Bronchial epithelial cell (primary cell): Measurements from ENCODE around the gene SIPA1. TPM values are rescaled to one million over a fixed set of nuclear protein-coding genes. Genes with fewer than 3 reads are reported as not detected.

ENCODE experiments used
- DNase-seq: peaks from one replicate; pipeline ENCODE4 v3.0.0-alpha.2; 2010; ENCODE audit warnings: low read depth
- FAIRE-seq: peaks from 2 replicates; lab custom pipeline; 2011; peaks lifted over from hg19 to GRCh38; lab: Jason Lieb, UNC
- H3K27me3 ChIP-seq: 2 replicates; pipeline ENCODE4 v1.5.1; 2011; ENCODE audit warnings: low read length; ENCODE audit not compliant: control insufficient read depth, insufficient read depth
- H3K36me3 ChIP-seq: 2 replicates; pipeline ENCODE4 v1.5.1; 2011; ENCODE audit warnings: low read length; ENCODE audit not compliant: control insufficient read depth, insufficient read depth
- H3K4me3 ChIP-seq: 2 replicates; pipeline ENCODE4 v1.5.1; 2011; ENCODE audit warnings: mild to moderate bottlenecking, low read depth, low read length, control low read depth
- CTCF ChIP-seq: IDR thresholded peaks from 2 replicates; pipeline ENCODE4 v1.5.1; 2011; ENCODE audit warnings: mild to moderate bottlenecking, moderate library complexity, low read length, control low read depth, inconsistent platforms; ENCODE audit not compliant: insufficient read depth, severe bottlenecking
- total RNA-seq: library from RNA; depleted of rRNA; stranded (reverse); fragments of >200 nt; gene quantifications from 2 replicates; pipeline ENCODE4 v1.2.1, GENCODE V29; 2014

The SIPA1 gene
- total RNA-seq, 1 donor from 2014 or later = 11.1 TPM

DNA sequence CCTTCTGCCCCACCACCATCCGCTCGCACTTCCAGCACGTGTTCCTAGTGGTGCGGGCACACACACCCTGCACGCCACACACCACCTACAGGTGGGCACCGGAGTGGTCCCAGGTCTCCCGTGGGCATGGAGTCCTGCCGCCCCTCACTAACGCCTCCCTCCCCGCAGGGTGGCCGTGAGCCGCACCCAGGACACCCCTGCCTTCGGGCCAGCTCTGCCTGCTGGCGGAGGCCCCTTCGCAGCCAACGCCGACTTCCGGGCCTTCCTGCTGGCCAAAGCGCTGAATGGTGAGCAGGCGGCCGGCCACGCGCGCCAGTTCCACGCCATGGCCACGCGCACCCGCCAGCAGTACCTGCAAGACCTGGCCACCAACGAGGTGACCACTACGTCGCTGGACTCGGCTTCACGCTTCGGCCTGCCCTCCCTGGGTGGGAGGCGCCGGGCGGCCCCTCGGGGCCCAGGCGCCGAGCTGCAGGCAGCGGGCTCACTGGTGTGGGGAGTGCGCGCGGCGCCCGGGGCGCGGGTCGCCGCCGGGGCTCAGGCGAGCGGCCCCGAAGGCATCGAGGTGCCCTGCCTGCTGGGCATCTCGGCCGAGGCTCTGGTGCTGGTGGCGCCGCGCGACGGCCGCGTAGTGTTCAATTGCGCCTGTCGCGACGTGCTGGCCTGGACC lies 8.5 kb downstream of the SIPA1 start:
- FAIRE-seq = no peak
- Histone ChIP-seq H3K4me3 (peak overlapping the region; percentile 54), H3K36me3 (no peaks in the 10 kb centered on the region), H3K27me3 (no peaks in the 10 kb centered on the region)
- no peak for DNase-seq
- no peak for TF ChIP-seq CTCF

GRCh38 chr11:65646958-65647701 lies 9.2 kb downstream of the SIPA1 start:
- peak; percentile 17 for TF ChIP-seq CTCF
- H3K4me3 ChIP-seq = peak overlapping the region; percentile 54
- no peak for FAIRE-seq
- no peaks in the 10 kb centered on the region for H3K36me3 ChIP-seq
- DNase-seq = no peak
- H3K27me3 ChIP-seq = no peaks in the 10 kb centered on the region

- Histone ChIP-seq H3K4me3 (no peak overlapping the region), H3K27me3 (no peaks in the 10 kb centered on the region), H3K36me3 (no peaks in the 10 kb centered on the region)
- no peak for TF ChIP-seq CTCF
- DNase-seq (no peak), FAIRE-seq (no peak)
Measured at GRCh38 chr11:65648997-65649493, 11.1 kb downstream of the SIPA1 start.

DNA sequence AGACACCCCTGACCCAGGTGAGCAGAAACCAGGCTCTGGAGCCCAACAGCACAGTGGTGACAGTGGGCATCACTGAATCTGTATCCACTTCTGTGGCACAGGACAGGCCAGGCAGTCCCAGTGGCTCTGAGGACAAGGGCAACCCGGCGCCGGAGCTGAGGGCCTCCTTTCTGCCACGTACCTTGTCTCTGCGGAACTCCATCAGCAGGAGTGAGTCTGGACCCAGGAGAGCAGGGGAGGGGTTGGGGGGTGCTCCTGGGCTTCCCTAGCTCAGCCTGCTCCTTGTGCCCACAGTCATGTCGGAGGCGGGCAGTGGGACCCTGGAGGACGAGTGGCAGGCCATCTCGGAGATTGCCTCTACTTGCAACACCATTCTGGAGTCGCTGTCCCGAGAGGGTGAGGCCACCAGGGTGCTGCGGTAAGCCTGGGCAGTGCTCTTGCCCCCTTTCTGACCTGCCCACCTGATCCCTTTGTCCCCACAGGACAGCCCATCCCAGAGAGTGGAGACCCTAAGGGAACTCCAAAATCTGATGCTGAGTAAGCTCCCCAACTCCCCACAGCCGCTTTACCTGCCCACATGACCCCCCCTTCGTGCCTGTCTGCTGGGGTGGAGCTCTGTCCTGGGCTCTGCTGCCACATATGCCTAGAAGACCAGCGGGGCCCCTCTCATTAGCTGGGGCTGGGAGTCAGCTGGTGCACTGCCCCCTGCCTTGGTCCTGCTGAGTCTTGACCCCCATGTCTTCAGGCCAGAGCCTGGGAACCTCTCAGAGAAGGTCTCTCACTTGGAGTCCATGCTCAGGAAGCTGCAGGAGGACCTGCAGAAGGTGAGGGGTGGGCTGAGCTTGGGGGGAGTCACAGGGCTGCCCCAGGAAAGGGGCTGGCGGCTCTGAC lies 12.0 kb downstream of the SIPA1 start:
- no peak for TF ChIP-seq CTCF
- no peaks in the 10 kb centered on the region for H3K36me3 ChIP-seq
- FAIRE-seq (no peak), DNase-seq (no peak)
- H3K4me3 ChIP-seq = no peak overlapping the region
- H3K27me3 ChIP-seq = no peaks in the 10 kb centered on the region

- DNase-seq = peak; percentile 65
- H3K27me3 ChIP-seq = no peaks in the 10 kb centered on the region
- peaks cover 3% of the 10 kb centered on the region for H3K36me3 ChIP-seq
- no peak overlapping the region for H3K4me3 ChIP-seq
- TF ChIP-seq CTCF = no peak
- no peak for FAIRE-seq
Measured at GRCh38 chr11:65650547-65651338, 12.8 kb downstream of the SIPA1 start.
